ENCODE data around the gene BBIP1. TPM values are rescaled to one million over a fixed set of nuclear protein-coding genes. Genes with fewer than 3 reads are reported as not detected.

BBIP1 gene
- total and polyA plus RNA-seq, 9 of the 15 experiments (the other 6 are each of a cell fraction or from before 2014, with no cell fraction given), result 5.2 to 31.0 (median 19.4) TPM

GRCh38 chr10:110871298-110872084, 47.5 kb downstream of the BBIP1 start, which contains the start of gene PDCD4 (continued):
- TF ChIP-seq UBTF (IDR thresholded peaks at IDR 0.05; ENCODE audit: borderline replicate concordance in 1 of 2, low read depth in 2 of 2, low read length in 2 of 2) (0 out of 4 replicates have a peak, but pooled peaks of 1 of the 2 experiments have one; percentile 41), POLR2H (tag; IDR thresholded peaks at IDR 0.05; ENCODE audit: low read depth) (peak; percentile 73), LCOR (CRISPR knock-in tag; IDR thresholded peaks at IDR 0.05) (0 out of 2 replicates have a peak, but pooled peaks have one; percentile 23), SLC30A9 (CRISPR knock-in tag; IDR thresholded peaks at IDR 0.05) (no peak), CBX1 (IDR thresholded peaks at IDR 0.05; ENCODE audit: low read depth) (no peak), FOS (IDR thresholded peaks at IDR 0.05; ENCODE audit: extremely low read depth, insufficient read length) (peak; percentile 47), E2F6 (IDR thresholded peaks at IDR 0.05; ENCODE audit: borderline replicate concordance in 1 of 2, extremely low read depth in 1 of 2, insufficient read depth in 1 of 2, insufficient read length in 1 of 2, low read depth in 1 of 2, low read length in 1 of 2, poor library complexity in 1 of 2, severe bottlenecking in 1 of 2) (peak; percentile 79 to 84), MEIS2 (IDR thresholded peaks at IDR 0.05; ENCODE audit: partially characterized antibody) (peak; percentile 65), CHD2 (IDR thresholded peaks at IDR 0.05; ENCODE audit: low read depth, low read length) (no peak), SAP30 (IDR thresholded peaks at IDR 0.05; ENCODE audit: borderline replicate concordance, insufficient read depth, low read depth, low read length, poor library complexity, severe bottlenecking) (no peak), ZBTB43 (CRISPR knock-in tag; IDR thresholded peaks at IDR 0.05) (no peak), NFYB (IDR thresholded peaks at IDR 0.05; ENCODE audit: extremely low read depth, insufficient read length) (peak; percentile 32), ZNF551 (CRISPR knock-in tag; IDR thresholded peaks at IDR 0.05) (no peak), CREB3L1 (IDR thresholded peaks at IDR 0.05; ENCODE audit: borderline replicate concordance, low read depth) (peak; percentile 52; the same call in 1 of the 2 replicates), ZBTB2 (IDR thresholded peaks at IDR 0.05) (peak; percentile 95), KDM5B (IDR thresholded peaks at IDR 0.05; ENCODE audit: insufficient replicate concordance, low read depth, low read length) (peak; percentile 63), TCF7 (IDR thresholded peaks at IDR 0.05; ENCODE audit: borderline replicate concordance) (no peak)

Data from K562 (cell line).